Upper lobe of right lung (tissue), 1 donor: ENCODE data around the gene LGR5. TPM values are rescaled to one million over a fixed set of nuclear protein-coding genes. Genes with fewer than 3 reads are reported as not detected.

ENCODE experiments used
- ATAC-seq: fragments of 200-7000 bp; cut with Tn5 transposase; one replicate; pipeline ENCODE4 v1.9.1; 2020; ENCODE audit warnings: mild to moderate bottlenecking, moderate library complexity
- DNase-seq: peaks from one replicate; pipeline ENCODE4 v3.0.0-alpha.2; 2020
- H3K27ac ChIP-seq: fragments of 200-600 bp; one replicate; pipeline ENCODE4 v1.8.0; 2022
- H3K27me3 ChIP-seq: fragments of 200-600 bp; one replicate; pipeline ENCODE4 v1.8.0; 2022; ENCODE audit warnings: mild to moderate bottlenecking
- H3K36me3 ChIP-seq: fragments of 200-600 bp; one replicate; pipeline ENCODE4 v1.8.0; 2022
- H3K4me1 ChIP-seq: fragments of 200-600 bp; one replicate; pipeline ENCODE4 v1.8.0; 2022
- H3K4me3 ChIP-seq: fragments of 200-600 bp; one replicate; pipeline ENCODE4 v1.8.0; 2022; ENCODE audit warnings: mild to moderate bottlenecking
- H3K9me3 ChIP-seq: fragments of 200-600 bp; one replicate; pipeline ENCODE4 v1.8.0; 2022
- CTCF ChIP-seq: fragments of 200-600 bp; IDR thresholded peaks from one replicate; pipeline ENCODE4 v1.8.0; 2022; ENCODE audit warnings: antibody characterized with exemption
- intact Hi-C: fragments of 100-400 bp; cut with DNase I; formaldehyde crosslinking; loops from one replicate; pipeline ENCODE4 v1.11.0; 2022
- total RNA-seq: library from RNA; stranded (reverse); fragmentation: NEBNext Ultra II Directional; extraction: Animal tissue kit (Norgen Biotek cat#: 25700); gene quantifications from one replicate; pipeline ENCODE4 v1.2.1, GENCODE V29; 2021
- donor health status: DM: no; HTN: yes; CAD: no; lungs with severe emphysema.

The LGR5 gene
- total RNA-seq, 1 donor from 2014 or later = 0.35 TPM

DNA sequence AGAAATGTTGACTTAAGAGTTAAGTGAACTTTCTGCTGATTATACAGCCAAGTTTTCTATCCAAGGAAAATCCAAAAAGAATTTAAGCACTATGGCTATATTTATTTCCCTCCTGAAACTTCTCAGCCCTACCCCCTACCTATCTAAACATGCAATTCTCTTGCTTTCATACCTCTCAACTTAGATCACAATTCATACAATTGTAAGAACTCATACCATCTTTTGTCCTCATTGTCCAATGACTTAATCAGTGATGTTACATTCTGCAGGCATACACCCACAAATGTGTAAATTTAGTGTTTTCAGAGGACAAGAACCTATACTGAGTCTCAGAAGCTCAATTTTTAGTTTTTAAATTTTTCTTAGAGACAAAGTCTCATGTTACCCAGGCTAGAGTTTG, 161.9 kb downstream of the LGR5 start:
- Histone ChIP-seq H3K36me3 (peaks cover 5% of the 10 kb centered on the region), H3K4me3 (no peak overlapping the region), H3K9me3 (no peaks in the 10 kb centered on the region), H3K27me3 (no peaks in the 10 kb centered on the region), H3K27ac (no peak overlapping the region), H3K4me1 (no peaks in the 10 kb centered on the region)
- no peak for TF ChIP-seq CTCF
- no peak for ATAC-seq
- intact Hi-C loops = no loop called here
- DNase-seq = no peak

- no peak overlapping the region for H3K27ac ChIP-seq
- H3K4me1 ChIP-seq = no peaks in the 10 kb centered on the region
- no peak for ATAC-seq
- intact Hi-C loops = no loop called here
- no peak overlapping the region for H3K4me3 ChIP-seq
- H3K9me3 ChIP-seq = no peaks in the 10 kb centered on the region
- no peak for TF ChIP-seq CTCF
- peaks cover 19% of the 10 kb centered on the region for H3K36me3 ChIP-seq
- H3K27me3 ChIP-seq = no peaks in the 10 kb centered on the region
- DNase-seq = no peak
Measured at GRCh38 chr12:71602761-71603577, 163.4 kb downstream of the LGR5 start.

DNA sequence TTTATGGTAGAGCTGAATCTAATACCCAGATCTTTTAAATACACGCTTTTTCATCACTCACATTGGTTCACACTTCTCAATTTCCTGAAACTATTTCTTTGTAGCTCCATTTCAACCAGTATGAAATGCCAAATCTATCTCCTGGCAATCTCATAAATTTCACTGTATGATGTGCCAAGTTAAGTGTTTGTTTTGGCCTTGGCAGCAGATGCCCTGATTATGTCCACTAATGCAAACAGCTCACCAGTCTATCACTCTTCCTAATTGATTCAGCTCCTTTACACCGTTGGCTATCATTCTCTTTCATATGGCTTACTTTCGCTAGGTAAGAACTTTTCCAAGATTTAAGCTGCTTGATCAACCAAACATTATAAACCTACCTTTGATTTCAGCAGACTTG, 165.4 kb downstream of the LGR5 start:
- no peak for TF ChIP-seq CTCF
- peaks cover 3% of the 10 kb centered on the region for H3K4me1 ChIP-seq
- H3K9me3 ChIP-seq = no peaks in the 10 kb centered on the region
- intact Hi-C loops = no loop called here
- H3K36me3 ChIP-seq = peaks cover 39% of the 10 kb centered on the region
- DNase-seq (no peak), ATAC-seq (no peak)
- H3K27ac ChIP-seq = no peak overlapping the region
- no peak overlapping the region for H3K4me3 ChIP-seq
- no peaks in the 10 kb centered on the region for H3K27me3 ChIP-seq

DNA sequence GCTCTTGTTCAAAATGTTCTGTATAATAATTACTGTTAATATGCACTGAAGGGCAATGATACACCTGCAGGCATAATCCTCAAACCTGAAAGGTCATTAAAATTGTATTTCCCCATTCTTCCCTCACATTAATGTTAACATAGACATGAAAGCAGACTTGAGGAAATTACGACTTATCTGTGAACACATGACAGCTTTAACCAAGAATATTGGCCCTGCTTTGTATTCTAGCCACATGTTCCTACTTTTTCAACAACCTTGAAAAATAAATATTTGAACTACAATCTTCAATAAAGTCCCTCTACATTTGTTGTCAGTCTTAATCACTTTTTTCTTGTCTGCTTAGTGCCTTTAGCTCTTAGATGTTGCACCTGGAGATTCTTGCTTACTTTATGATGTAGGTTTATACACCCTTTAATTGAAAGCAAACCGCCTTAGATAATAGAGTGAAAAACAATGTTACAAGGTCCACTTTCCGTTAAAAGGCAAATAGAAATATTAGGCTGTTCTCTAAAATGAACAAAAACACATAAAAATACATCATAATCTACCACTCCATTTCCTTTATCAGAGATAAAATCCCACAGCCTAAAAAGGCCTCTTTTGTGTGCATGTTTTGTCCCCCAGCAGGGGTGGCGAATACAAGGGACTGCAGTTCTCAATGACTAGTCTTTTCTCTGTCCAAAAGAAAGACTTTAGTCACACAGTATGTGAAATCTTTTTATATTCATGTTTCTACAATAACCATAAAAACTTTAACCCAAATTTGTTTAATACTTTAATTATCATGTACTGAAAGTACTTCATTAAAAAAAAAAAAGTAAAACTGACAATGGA, 168.1 kb downstream of the LGR5 start:
- H3K27ac ChIP-seq = no peak overlapping the region
- peaks cover 4% of the 10 kb centered on the region for H3K4me1 ChIP-seq
- no peaks in the 10 kb centered on the region for H3K9me3 ChIP-seq
- intact Hi-C loops = no loop called here
- no peak for TF ChIP-seq CTCF
- DNase-seq (no peak), ATAC-seq (no peak)
- no peak overlapping the region for H3K4me3 ChIP-seq
- no peaks in the 10 kb centered on the region for H3K27me3 ChIP-seq
- peaks cover 66% of the 10 kb centered on the region for H3K36me3 ChIP-seq

- ATAC-seq (no peak), DNase-seq (no peak)
- Histone ChIP-seq H3K36me3 (peaks cover 91% of the 10 kb centered on the region), H3K4me1 (peaks cover 4% of the 10 kb centered on the region), H3K4me3 (no peak overlapping the region), H3K9me3 (no peaks in the 10 kb centered on the region), H3K27ac (no peak overlapping the region), H3K27me3 (no peaks in the 10 kb centered on the region)
- TF ChIP-seq CTCF = no peak
- intact Hi-C loops = no loop called here
Measured at GRCh38 chr12:71610031-71610795, 170.6 kb downstream of the LGR5 start.
